Type B pancreatic cell (in vitro differentiated cells): ENCODE results near the gene DYNC2I2. TPM values are rescaled to one million over a fixed set of nuclear protein-coding genes. Genes with fewer than 3 reads are reported as not detected.

Source experiments
- DNase-seq: peaks from one replicate; pipeline ENCODE4 v3.0.0; 2021; ENCODE audit warnings: mixed read lengths; ENCODE audit not compliant: unreplicated experiment; ENCODE audit errors: extremely low spot score
- H3K27ac Mint-ChIP-seq: 2 replicates; pipeline ENCODE4 v1.8.0; 2021; ENCODE audit warnings: mild to moderate bottlenecking, mixed read lengths
- H3K27me3 Mint-ChIP-seq: 2 replicates; pipeline ENCODE4 v1.8.0; 2021; ENCODE audit warnings: mixed read lengths
- H3K36me3 Mint-ChIP-seq: 2 replicates; pipeline ENCODE4 v1.8.0; 2021; ENCODE audit warnings: mixed read lengths
- H3K4me1 Mint-ChIP-seq: one replicate; pipeline ENCODE4 v1.8.0; 2021; ENCODE audit warnings: mixed read lengths; ENCODE audit not compliant: unreplicated experiment
- H3K4me3 Mint-ChIP-seq: 2 replicates; pipeline ENCODE4 v1.8.0; 2021; ENCODE audit warnings: mild to moderate bottlenecking, mixed read lengths
- H3K9me3 Mint-ChIP-seq: 2 replicates; pipeline ENCODE4 v1.8.0; 2021; ENCODE audit warnings: mixed read lengths
- total RNA-seq: library from RNA; stranded (reverse); gene quantifications from 2 replicates; pipeline ENCODE4 v1.2.1, GENCODE V29; 2021; ENCODE audit warnings: low replicate concordance
- TF ChIP-seq, protein P1 (sequence below): fragments of 200-600 bp; sonication (generic); conservative IDR thresholded peaks from 2 replicates; pipeline ENCODE4 v1.5.0; 2021; ENCODE audit warnings: antibody characterized with exemption, mild to moderate bottlenecking

Gene DYNC2I2
- total RNA-seq, 1 donor from 2014 or later = 70.6 TPM

DNA sequence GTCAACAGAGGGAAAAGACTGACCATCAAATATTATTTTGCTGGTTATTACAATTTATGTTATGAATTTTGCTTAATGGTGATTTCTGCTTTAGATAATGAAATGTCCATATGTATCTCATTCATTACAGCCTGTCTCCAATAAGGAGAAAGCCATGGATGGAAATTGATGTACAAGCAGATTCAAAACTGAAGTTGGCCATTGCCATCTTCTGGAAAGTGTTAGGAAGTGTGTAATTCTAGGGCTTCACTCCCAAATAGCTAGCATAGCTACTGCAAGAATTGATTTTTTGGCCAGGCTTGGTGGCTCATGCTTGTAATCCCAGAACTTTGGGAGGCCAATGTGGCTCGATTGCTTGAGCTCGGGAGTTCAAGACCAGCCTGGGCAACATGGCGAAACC lies 45.8 kb downstream of the DYNC2I2 start:
- Mint-ChIP-seq H3K4me3 (no peak overlapping the region), H3K27ac (no peak overlapping the region), H3K27me3 (no peaks in the 10 kb centered on the region), H3K9me3 (no peaks in the 10 kb centered on the region), H3K36me3 (peaks cover 19% of the 10 kb centered on the region), H3K4me1 (no peaks in the 10 kb centered on the region)
- TF ChIP-seq, protein P1, sequence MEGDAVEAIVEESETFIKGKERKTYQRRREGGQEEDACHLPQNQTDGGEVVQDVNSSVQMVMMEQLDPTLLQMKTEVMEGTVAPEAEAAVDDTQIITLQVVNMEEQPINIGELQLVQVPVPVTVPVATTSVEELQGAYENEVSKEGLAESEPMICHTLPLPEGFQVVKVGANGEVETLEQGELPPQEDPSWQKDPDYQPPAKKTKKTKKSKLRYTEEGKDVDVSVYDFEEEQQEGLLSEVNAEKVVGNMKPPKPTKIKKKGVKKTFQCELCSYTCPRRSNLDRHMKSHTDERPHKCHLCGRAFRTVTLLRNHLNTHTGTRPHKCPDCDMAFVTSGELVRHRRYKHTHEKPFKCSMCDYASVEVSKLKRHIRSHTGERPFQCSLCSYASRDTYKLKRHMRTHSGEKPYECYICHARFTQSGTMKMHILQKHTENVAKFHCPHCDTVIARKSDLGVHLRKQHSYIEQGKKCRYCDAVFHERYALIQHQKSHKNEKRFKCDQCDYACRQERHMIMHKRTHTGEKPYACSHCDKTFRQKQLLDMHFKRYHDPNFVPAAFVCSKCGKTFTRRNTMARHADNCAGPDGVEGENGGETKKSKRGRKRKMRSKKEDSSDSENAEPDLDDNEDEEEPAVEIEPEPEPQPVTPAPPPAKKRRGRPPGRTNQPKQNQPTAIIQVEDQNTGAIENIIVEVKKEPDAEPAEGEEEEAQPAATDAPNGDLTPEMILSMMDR = no peak
- DNase-seq = no peak

DNA sequence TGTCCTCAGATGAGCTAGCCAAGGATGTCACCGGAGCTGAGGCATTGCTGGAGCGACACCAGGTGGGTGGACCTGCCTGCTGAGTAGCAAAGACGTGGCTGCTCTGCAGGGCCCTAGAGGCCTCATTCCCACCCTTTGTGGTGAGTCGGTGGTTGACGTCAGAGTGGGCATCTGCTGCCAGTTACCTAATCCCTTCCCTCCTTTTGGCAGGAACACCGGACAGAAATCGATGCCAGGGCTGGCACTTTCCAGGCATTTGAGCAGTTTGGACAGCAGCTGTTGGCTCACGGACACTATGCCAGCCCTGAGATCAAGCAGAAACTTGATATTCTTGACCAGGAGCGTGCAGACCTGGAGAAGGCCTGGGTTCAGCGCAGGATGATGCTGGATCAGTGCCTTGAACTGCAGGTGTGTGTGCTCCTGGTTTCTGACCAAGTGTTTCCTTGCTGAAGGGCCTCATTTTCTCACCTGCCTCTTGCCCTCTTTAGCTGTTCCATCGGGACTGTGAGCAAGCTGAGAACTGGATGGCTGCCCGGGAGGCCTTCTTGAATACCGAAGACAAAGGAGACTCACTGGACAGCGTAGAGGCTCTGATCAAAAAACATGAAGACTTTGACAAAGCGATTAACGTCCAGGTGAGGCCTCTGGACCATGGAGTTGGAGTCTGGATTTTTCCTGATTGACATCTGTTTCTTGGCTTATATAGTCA lies 48.9 kb downstream of the DYNC2I2 start:
- TF ChIP-seq, protein P1 = no peak
- H3K27ac Mint-ChIP-seq = no peak overlapping the region
- DNase-seq = no peak
- H3K9me3 Mint-ChIP-seq = no peaks in the 10 kb centered on the region
- H3K4me1 Mint-ChIP-seq = no peaks in the 10 kb centered on the region
- H3K4me3 Mint-ChIP-seq = no peak overlapping the region
- no peaks in the 10 kb centered on the region for H3K27me3 Mint-ChIP-seq
- H3K36me3 Mint-ChIP-seq = peaks cover 19% of the 10 kb centered on the region

DNA sequence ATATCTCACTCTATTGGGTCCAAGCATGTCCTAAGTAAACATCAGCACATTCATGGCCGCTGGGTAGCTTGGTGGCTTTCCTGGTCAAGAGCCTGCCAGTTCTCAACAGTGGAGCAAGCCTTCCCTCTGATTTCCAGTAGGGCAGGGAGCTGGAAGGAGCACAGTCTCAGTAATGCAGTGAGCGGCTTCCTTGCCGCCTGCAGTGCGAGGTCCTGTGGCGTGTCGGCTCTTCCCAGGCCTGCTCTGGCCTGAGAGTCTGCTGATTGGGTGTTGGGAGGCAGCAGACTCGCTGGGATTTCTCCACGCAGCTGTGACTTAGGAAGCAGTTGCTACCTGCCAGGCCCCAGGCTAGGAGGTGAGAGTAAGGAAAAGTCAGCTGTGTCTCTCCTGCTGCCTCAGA lies 53.0 kb downstream of the DYNC2I2 start:
- no peak overlapping the region for H3K27ac Mint-ChIP-seq

DNA sequence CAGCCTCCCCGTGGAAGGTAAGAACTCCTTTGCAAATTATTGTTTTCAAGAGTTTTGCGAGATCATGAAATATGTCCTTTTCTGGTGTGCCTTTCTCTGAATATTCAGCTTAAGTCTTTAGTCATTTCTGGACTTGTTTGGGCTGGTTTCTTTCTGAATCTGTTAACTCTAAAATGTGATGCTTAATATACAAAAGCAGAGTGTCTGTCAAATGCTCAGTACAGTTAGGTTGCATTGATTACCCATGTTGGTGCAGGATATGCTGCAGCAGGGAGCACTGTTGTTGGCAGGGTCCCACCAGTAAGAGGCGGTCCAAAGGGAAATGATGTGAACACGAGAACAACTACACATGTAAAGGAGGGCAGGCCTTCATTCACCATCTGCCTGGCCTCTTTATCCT lies 56.5 kb downstream of the DYNC2I2 start:
- Mint-ChIP-seq H3K27ac (no peak overlapping the region), H3K4me1 (no peaks in the 10 kb centered on the region), H3K27me3 (no peaks in the 10 kb centered on the region), H3K4me3 (no peak overlapping the region), H3K9me3 (no peaks in the 10 kb centered on the region), H3K36me3 (peaks cover 18% of the 10 kb centered on the region)
- DNase-seq = no peak
- TF ChIP-seq, protein P1 = no peak

More for the DNA sequence above, 53.0 kb downstream of the DYNC2I2 start:
- H3K36me3 Mint-ChIP-seq = peaks cover 18% of the 10 kb centered on the region
- TF ChIP-seq, protein P1 = no peak
- no peaks in the 10 kb centered on the region for H3K9me3 Mint-ChIP-seq
- no peaks in the 10 kb centered on the region for H3K4me1 Mint-ChIP-seq
- no peak overlapping the region for H3K4me3 Mint-ChIP-seq
- DNase-seq = no peak
- H3K27me3 Mint-ChIP-seq = no peaks in the 10 kb centered on the region

DNA sequence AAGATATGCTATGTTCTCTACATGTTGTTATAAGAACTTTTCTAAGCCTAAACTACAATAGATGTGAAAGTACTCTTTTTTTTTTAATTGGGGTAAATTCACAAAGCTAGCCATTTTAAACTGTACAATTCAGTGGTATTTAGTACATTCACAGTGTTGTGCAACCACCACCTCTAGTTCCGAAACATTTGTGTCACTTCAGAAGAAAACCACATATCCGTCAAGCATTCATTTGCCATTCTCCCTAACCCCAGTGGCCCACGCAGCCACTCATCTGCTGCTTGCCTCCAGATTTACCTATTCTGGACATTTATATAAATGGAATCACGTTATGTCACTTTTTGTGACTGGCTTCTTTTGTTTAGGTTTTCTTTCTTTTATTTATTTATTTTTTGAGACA lies 61.2 kb downstream of the DYNC2I2 start:
- Mint-ChIP-seq H3K4me1 (no peaks in the 10 kb centered on the region), H3K36me3 (peaks cover 31% of the 10 kb centered on the region), H3K27ac (no peak overlapping the region), H3K4me3 (no peak overlapping the region), H3K27me3 (no peaks in the 10 kb centered on the region), H3K9me3 (no peaks in the 10 kb centered on the region)
- no peak for DNase-seq
- TF ChIP-seq, protein P1 = no peak
